Measurements from ENCODE around the gene HMG20A. TPM values are rescaled to one million over a fixed set of nuclear protein-coding genes. Genes with fewer than 3 reads are reported as not detected.

Gene HMG20A
- total RNA-seq, 1 donor from 2014 or later, result 46.5 TPM

DNA sequence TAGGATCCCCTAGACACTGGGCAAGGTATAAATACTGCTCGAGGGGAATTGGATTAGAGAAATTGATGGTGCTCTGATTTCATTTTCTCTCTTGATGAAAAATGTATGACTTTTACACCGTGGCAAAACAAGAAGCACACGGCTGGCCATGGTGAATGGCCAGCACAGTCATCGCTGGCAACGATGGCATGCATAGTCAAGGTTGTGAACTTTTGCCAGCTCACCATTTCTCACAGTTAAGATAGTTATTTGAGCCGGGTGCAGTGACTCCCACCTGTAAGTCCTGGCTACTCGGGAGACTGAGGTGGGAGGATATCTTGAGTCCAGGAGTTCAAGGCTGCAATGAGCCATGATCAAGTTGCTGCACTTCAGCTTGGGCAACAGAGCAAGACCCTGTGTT is 95.4 kb downstream of the HMG20A start:
- no peaks in the 10 kb centered on the region for H3K9me3 Mint-ChIP-seq
- DNase-seq (ENCODE audit: low spot score), result no peak
- intact Hi-C loops (cut with micrococcal nuclease), result no loop called here
- H3K4me3 Mint-ChIP-seq, result no peak overlapping the region
- no peaks in the 10 kb centered on the region for H3K36me3 Mint-ChIP-seq (ENCODE audit: low read depth)
- H3K27ac Mint-ChIP-seq, result no peak overlapping the region
- peaks cover 4% of the 10 kb centered on the region for H3K27me3 Mint-ChIP-seq (ENCODE audit: insufficient read depth)
- H3K4me1 Mint-ChIP-seq (ENCODE audit: low read depth), result no peaks in the 10 kb centered on the region

DNA sequence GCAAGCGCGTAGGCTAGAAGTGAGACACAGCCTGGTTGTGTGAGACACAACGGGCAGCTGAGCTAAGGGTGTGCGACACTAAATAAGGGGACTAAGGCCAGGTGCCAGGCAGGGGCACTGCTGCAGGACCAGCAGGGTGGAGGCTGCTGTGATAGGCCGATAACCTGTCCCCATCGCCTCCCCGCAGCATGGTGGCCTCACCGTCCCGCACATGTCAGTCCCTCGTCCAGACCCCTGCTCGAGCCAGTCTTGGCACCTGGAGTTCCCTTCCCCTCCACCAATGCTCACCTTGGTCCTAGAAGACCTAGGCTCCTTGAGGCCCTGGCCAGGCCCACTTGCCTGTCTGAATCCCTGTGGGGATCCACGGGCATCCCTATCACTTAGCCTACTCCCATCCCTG is 96.1 kb downstream of the HMG20A start:
- no peak for DNase-seq (ENCODE audit: low spot score)
- H3K27ac Mint-ChIP-seq, result no peak overlapping the region
- no peaks in the 10 kb centered on the region for H3K4me1 Mint-ChIP-seq (ENCODE audit: low read depth)
- no peak overlapping the region for H3K4me3 Mint-ChIP-seq
- H3K27me3 Mint-ChIP-seq (ENCODE audit: insufficient read depth), result peaks cover 4% of the 10 kb centered on the region
- H3K9me3 Mint-ChIP-seq, result no peaks in the 10 kb centered on the region
- no peaks in the 10 kb centered on the region for H3K36me3 Mint-ChIP-seq (ENCODE audit: low read depth)
- intact Hi-C loops (cut with micrococcal nuclease), result no loop called here

GRCh38 chr15:77517579-77517978 is 96.9 kb downstream of the HMG20A start:
- no peak overlapping the region for H3K4me3 Mint-ChIP-seq
- H3K9me3 Mint-ChIP-seq, result no peaks in the 10 kb centered on the region
- intact Hi-C loops (cut with micrococcal nuclease), result no loop called here
- no peaks in the 10 kb centered on the region for H3K4me1 Mint-ChIP-seq (ENCODE audit: low read depth)
- peaks cover 7% of the 10 kb centered on the region for H3K27me3 Mint-ChIP-seq (ENCODE audit: insufficient read depth)
- DNase-seq (ENCODE audit: low spot score), result no peak
- no peak overlapping the region for H3K27ac Mint-ChIP-seq
- H3K36me3 Mint-ChIP-seq (ENCODE audit: low read depth), result no peaks in the 10 kb centered on the region

GRCh38 chr15:77518458-77518857 is 97.8 kb downstream of the HMG20A start:
- H3K4me1 Mint-ChIP-seq (ENCODE audit: low read depth), result no peaks in the 10 kb centered on the region
- no peak overlapping the region for H3K4me3 Mint-ChIP-seq
- no peaks in the 10 kb centered on the region for H3K36me3 Mint-ChIP-seq (ENCODE audit: low read depth)
- H3K27ac Mint-ChIP-seq, result no peak overlapping the region
- H3K27me3 Mint-ChIP-seq (ENCODE audit: insufficient read depth), result peaks cover 7% of the 10 kb centered on the region
- intact Hi-C loops (cut with micrococcal nuclease), result no loop called here
- no peak for DNase-seq (ENCODE audit: low spot score)
- H3K9me3 Mint-ChIP-seq, result no peaks in the 10 kb centered on the region

DNA sequence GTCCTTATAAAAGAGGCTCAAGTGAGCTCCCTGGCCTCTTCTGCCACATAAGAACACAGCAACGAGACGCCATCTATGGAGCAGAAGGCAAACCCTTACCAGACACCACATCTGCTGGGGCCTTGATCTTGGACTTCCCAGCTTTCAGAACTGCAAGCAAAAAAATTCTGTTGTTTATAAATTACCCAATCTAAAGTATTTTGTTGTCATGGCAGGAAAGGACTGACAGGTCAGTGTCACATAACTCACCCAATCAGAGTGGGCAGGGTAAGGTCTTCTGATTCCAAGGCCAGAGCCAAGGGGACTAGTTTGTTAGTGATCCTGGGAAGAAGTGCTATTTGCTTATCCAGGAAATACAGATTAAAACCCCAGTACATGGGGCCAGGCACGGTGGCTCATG is 98.9 kb downstream of the HMG20A start:
- H3K27me3 Mint-ChIP-seq (ENCODE audit: insufficient read depth), result peaks cover 7% of the 10 kb centered on the region
- no peaks in the 10 kb centered on the region for H3K4me1 Mint-ChIP-seq (ENCODE audit: low read depth)
- H3K4me3 Mint-ChIP-seq, result no peak overlapping the region
- intact Hi-C loops (cut with micrococcal nuclease), result no loop called here
- H3K27ac Mint-ChIP-seq, result no peak overlapping the region
- no peaks in the 10 kb centered on the region for H3K9me3 Mint-ChIP-seq
- H3K36me3 Mint-ChIP-seq (ENCODE audit: low read depth), result no peaks in the 10 kb centered on the region
- DNase-seq (ENCODE audit: low spot score), result no peak

DNA sequence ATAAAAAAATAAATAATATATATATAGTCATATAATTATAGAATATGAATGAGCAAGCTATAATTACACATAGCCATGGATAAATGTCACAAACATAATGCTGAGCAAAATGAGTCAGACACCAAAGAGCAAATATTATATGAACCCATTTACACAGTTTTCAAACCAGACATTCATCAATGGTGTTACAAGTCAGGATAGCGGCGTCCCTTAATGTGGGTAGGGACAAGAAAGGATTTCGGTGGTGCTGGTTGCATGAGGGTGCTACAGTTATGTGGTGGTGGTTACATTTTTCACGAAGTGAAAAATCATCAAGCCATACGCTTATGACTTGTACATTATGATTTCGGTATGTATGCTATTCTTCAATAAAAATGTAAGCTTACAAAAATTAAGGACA is 100.5 kb downstream of the HMG20A start:
- Mint-ChIP-seq H3K27me3 (ENCODE audit: insufficient read depth) (peaks cover 7% of the 10 kb centered on the region), H3K36me3 (ENCODE audit: low read depth) (no peaks in the 10 kb centered on the region), H3K4me3 (no peak overlapping the region), H3K9me3 (no peaks in the 10 kb centered on the region), H3K27ac (no peak overlapping the region), H3K4me1 (ENCODE audit: low read depth) (no peaks in the 10 kb centered on the region)
- DNase-seq (ENCODE audit: low spot score), result no peak
- intact Hi-C loops (cut with micrococcal nuclease), result no loop called here

DNA sequence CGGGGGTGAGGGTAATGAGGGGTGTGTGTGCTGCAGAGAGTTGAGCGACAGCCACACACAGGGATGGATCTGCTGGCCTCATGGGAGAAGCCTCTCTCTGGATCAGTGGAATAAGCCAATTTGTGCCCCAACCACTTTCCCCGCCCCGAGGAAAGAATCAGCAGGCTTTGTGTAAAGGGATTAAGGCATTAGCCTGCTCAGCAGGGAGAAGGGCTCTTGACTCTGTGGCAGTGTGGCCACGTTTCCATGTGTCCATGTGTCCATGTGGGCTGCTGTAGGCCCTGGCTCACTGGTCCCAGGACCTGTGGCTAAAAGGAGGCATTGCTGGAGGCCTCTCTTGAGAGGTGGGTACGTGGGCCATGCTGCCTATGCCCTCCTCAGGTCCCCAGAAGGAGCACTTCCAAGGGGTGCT is 104.7 kb downstream of the HMG20A start:
- intact Hi-C loops (cut with micrococcal nuclease), result no loop called here
- no peaks in the 10 kb centered on the region for H3K36me3 Mint-ChIP-seq (ENCODE audit: low read depth)
- no peaks in the 10 kb centered on the region for H3K9me3 Mint-ChIP-seq
- no peaks in the 10 kb centered on the region for H3K4me1 Mint-ChIP-seq (ENCODE audit: low read depth)
- no peak for DNase-seq (ENCODE audit: low spot score)
- no peak overlapping the region for H3K4me3 Mint-ChIP-seq
- no peak overlapping the region for H3K27ac Mint-ChIP-seq
- H3K27me3 Mint-ChIP-seq (ENCODE audit: insufficient read depth), result peaks cover 7% of the 10 kb centered on the region

DNA sequence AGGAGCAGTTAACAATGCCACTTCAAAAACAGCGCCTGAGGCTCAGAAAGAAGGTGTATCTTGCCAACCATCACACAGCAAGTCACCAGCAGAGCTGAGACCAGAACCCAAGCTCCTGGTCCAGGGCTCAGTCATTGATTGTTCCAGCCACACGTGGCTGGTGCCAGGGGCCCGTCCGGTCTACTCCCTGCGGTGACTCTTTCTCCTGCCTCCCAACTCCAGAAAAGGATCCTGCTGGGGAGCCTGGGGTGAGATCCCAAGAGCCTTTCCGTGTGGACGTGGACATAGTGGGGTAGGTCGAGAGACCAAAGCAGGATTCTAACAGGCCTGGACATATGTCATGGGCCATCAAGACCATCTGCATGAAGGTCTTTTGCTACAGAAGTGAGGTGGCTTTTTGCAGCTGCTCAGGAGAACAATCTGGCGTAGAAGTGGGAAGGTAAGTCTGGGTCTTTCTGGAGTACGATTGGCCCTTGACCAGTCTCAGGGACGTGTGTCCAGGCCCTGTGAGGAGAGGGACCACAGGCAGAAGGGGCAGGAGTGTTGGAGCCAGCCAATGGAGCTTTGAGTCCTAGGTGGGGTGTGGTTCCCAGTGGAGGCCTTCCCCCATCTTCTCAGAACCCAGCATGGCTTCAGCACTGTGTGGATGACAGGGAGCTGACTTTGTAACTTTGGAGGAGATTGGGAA is 105.4 kb downstream of the HMG20A start:
- Mint-ChIP-seq H3K4me1 (ENCODE audit: low read depth) (no peaks in the 10 kb centered on the region), H3K9me3 (no peaks in the 10 kb centered on the region), H3K27me3 (ENCODE audit: insufficient read depth) (peaks cover 7% of the 10 kb centered on the region), H3K36me3 (ENCODE audit: low read depth) (no peaks in the 10 kb centered on the region), H3K4me3 (no peak overlapping the region), H3K27ac (no peak overlapping the region)
- intact Hi-C loops (cut with micrococcal nuclease), result no loop called here
- no peak for DNase-seq (ENCODE audit: low spot score)

DNA sequence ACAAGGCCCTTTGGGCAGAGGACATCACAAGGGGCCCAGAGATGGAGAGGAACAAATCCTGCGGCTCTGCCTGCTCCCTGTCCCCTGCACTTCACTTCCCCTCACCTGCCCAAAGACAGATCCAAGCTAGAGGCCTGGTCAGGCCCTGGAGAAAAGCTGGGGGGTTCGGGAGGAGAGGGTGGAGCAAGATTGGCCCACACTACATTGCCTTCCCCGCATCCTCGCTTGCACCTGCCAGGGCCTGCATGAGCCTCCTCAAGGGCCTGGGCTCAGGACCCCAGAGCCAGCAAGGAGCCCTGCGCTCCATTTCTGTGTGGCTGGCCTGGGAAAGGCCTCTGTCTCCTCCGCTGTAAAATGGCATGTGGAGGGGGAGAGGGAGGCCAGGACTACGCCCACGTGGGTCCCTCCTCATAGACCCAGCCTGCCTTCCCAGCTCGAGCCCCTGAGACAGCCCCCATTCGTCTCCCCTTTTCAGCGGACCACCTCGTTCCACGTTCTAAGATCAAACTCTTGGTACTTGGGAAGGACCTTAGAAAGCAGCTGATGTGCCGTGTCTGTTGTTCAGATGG is 106.0 kb downstream of the HMG20A start:
- no peaks in the 10 kb centered on the region for H3K4me1 Mint-ChIP-seq (ENCODE audit: low read depth)

DNA sequence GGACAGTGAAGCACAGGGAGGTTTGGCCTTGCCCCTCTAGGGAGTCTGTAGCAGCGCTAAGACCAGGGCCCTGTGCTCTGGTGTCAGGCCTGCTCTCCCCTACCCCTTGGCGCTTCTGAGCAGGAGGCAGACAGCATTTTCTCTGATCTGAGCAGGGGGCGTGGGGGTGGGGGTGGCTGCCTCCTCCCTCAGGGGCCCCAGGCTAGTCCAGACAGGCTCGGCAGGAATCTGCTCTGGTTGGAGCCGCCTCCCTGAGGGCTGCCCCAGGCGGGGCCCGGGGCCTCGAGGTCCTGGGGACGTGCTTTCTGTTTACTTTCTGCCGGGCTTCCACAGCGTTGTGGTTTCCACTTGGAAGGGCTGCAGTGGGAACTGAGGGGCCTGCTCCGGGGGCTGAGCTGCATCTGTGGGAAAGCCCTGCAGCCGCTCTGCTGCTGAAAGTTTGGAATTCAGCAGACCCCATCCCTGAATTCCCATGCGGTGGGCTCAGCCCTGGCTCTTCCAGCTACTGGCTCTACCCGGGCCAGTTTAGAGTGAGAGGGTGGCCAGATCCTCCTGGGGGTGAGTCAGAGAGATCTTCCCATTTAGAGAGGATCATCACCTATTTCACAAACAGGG is 106.6 kb downstream of the HMG20A start:
- intact Hi-C loops (cut with micrococcal nuclease), result no loop called here
- Mint-ChIP-seq H3K27ac (no peak overlapping the region), H3K9me3 (no peaks in the 10 kb centered on the region), H3K4me1 (ENCODE audit: low read depth) (no peaks in the 10 kb centered on the region), H3K27me3 (ENCODE audit: insufficient read depth) (peaks cover 9% of the 10 kb centered on the region), H3K4me3 (no peak overlapping the region), H3K36me3 (ENCODE audit: low read depth) (no peaks in the 10 kb centered on the region)
- DNase-seq (ENCODE audit: low spot score), result no peak

More for the DNA sequence above, 106.0 kb downstream of the HMG20A start:
- Mint-ChIP-seq H3K27ac (no peak overlapping the region), H3K9me3 (no peaks in the 10 kb centered on the region), H3K36me3 (ENCODE audit: low read depth) (no peaks in the 10 kb centered on the region), H3K27me3 (ENCODE audit: insufficient read depth) (peaks cover 7% of the 10 kb centered on the region), H3K4me3 (no peak overlapping the region)
- DNase-seq (ENCODE audit: low spot score), result no peak
- intact Hi-C loops (cut with micrococcal nuclease), result no loop called here

DNA sequence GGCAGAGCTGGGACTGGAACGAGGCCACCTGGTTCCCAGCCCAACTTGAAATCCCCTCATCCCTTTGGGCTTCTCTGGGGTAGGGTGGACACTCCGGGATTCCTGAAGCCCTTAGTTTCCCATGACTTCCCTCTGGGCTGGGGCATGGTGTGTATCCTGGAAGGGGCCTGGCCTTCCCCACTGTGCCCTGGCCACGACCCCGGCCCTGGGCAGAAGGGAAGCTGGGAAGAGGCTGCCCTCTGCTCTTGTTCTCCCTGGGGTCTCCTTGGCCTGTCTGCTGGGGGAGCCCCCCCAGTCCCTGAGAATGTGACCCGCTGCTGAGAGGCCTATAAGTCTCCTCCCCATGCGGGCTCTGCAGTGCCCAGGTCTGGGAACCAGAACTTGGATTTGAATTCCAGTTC is 107.1 kb downstream of the HMG20A start:
- H3K27me3 Mint-ChIP-seq (ENCODE audit: insufficient read depth), result peaks cover 6% of the 10 kb centered on the region
- H3K27ac Mint-ChIP-seq, result no peak overlapping the region
- no peak overlapping the region for H3K4me3 Mint-ChIP-seq
- intact Hi-C loops (cut with micrococcal nuclease), result no loop called here
- DNase-seq (ENCODE audit: low spot score), result no peak
- no peaks in the 10 kb centered on the region for H3K36me3 Mint-ChIP-seq (ENCODE audit: low read depth)
- no peaks in the 10 kb centered on the region for H3K4me1 Mint-ChIP-seq (ENCODE audit: low read depth)
- no peaks in the 10 kb centered on the region for H3K9me3 Mint-ChIP-seq

DNA sequence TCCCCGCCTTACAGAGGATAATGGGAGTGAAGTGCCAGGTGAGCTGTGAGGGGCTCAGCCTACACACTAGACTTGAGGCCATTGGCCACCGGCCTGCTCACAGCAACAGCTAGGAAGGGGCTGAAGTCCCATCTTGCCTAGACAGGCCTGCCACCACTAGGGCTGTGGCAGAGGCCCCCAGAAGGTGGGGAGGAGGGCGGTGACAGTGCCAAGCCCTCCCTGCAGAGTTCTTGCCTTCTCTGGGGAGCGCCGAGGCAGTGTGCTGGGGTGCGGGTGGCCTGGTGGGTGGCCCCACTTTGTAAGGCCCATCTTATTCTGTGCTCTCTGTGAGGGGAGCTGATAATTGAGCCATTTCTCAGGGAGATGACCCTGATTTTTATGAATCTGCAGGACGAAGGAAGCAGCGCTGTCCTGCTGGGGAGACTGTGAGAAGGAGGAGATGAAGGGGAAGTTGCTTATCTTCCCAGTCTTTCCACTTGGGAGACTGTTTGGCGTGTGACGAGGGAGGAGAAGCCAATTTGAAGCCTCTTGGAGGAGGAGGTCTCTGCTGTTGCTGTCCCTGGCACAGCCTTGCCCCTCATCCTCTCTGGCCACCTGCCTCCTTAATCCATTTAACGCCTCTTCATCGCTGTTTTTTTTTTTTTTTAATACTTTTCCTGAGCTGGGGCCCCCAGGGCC is 107.7 kb downstream of the HMG20A start:
- no peaks in the 10 kb centered on the region for H3K4me1 Mint-ChIP-seq (ENCODE audit: low read depth)
- H3K27me3 Mint-ChIP-seq (ENCODE audit: insufficient read depth), result peaks cover 6% of the 10 kb centered on the region
- intact Hi-C loops (cut with micrococcal nuclease), result no loop called here
- no peak overlapping the region for H3K27ac Mint-ChIP-seq
- DNase-seq (ENCODE audit: low spot score), result no peak
- H3K9me3 Mint-ChIP-seq, result no peaks in the 10 kb centered on the region
- H3K4me3 Mint-ChIP-seq, result no peak overlapping the region
- no peaks in the 10 kb centered on the region for H3K36me3 Mint-ChIP-seq (ENCODE audit: low read depth)

DNA sequence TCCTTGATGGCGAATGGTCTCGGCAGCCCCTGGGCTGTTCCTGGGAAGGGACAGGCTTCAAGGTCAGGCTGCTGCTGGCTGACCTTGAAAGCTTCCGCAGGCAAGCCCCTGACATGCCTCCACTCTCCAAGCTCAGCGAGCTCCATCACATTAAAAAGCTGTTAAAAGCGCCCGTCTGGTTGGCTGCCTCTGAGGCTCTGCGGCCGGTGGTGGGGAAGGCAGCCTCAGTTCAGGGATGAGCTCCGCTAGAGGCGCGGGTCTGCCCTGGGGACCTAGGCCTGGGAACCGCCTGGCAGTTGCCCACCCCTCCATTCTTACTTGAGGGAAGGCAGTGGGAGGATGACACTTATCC is 108.3 kb downstream of the HMG20A start:
- Mint-ChIP-seq H3K27me3 (ENCODE audit: insufficient read depth) (peaks cover 6% of the 10 kb centered on the region), H3K36me3 (ENCODE audit: low read depth) (no peaks in the 10 kb centered on the region), H3K27ac (no peak overlapping the region), H3K4me1 (ENCODE audit: low read depth) (no peaks in the 10 kb centered on the region), H3K9me3 (no peaks in the 10 kb centered on the region), H3K4me3 (no peak overlapping the region)
- DNase-seq (ENCODE audit: low spot score), result no peak
- intact Hi-C loops (cut with micrococcal nuclease), result no loop called here
